Measurements from ENCODE around the gene MTRF1L.
A peak's percentile ranks its signal among the peaks of the same experiment; 100 is the strongest.
"Not testable (repeated sequence)": the region's sequence is repeated elsewhere in the genome, so short reads cannot be mapped to it uniquely, and the experiment has no call there.

Gene MTRF1L

GRCh38 chr6:153013438-153013837 is 10.9 kb upstream of the MTRF1L start:
- TF ChIP-seq, protein P1, sequence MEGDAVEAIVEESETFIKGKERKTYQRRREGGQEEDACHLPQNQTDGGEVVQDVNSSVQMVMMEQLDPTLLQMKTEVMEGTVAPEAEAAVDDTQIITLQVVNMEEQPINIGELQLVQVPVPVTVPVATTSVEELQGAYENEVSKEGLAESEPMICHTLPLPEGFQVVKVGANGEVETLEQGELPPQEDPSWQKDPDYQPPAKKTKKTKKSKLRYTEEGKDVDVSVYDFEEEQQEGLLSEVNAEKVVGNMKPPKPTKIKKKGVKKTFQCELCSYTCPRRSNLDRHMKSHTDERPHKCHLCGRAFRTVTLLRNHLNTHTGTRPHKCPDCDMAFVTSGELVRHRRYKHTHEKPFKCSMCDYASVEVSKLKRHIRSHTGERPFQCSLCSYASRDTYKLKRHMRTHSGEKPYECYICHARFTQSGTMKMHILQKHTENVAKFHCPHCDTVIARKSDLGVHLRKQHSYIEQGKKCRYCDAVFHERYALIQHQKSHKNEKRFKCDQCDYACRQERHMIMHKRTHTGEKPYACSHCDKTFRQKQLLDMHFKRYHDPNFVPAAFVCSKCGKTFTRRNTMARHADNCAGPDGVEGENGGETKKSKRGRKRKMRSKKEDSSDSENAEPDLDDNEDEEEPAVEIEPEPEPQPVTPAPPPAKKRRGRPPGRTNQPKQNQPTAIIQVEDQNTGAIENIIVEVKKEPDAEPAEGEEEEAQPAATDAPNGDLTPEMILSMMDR (IDR thresholded peaks at IDR 0.05; ENCODE audit: insufficient read depth, low read depth, low read length, missing control alignments), result no peak
- no peak for DNase-seq (ENCODE audit: low read depth)

DNA sequence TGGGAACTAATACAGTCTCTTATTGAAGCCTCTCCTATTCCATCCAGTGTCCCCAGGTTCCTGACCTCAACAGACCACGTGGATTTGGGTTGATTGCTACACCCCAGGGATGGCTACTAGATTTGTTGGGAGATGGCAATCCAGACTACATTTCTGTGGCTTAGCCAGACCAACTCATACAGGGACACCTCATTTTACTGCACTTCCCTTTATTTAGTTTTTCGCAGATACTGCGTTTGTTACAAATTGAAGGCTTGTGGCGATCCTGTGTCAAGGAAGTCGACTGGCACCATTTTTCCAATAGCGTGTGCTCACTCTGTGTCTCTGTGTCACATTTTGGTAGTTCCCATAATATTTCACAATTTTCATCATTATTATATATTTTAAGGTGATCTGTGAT is 10.3 kb upstream of the MTRF1L start:
- H3K4me3 ChIP-seq (ENCODE audit: low read depth, low read length), result no peak overlapping the region
- TF ChIP-seq, protein P1 (IDR thresholded peaks at IDR 0.05; ENCODE audit: insufficient read depth, low read depth, low read length, missing control alignments), result no peak
- no peak for DNase-seq (ENCODE audit: low read depth)

More at GRCh38 chr6:153013438-153013837, 10.9 kb upstream of the MTRF1L start:
- H3K4me3 ChIP-seq (ENCODE audit: low read depth, low read length), result no peak overlapping the region

DNA sequence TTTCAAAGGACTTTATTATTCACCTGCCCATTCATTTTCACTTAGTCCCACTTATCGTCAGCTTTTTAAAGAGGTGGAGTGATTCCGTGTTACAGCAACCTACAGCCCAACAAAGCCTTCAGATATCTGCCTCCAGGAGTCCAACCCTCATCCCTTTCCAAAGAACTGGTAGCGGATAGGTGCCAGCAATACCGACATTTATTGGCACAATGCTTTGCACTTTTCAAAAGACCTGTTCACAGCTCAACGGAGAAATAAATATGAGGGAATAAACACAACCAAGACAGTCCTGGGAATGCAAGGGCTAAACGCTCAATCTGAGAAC is 819 bp upstream of the MTRF1L start:
- DNase-seq (ENCODE audit: low read depth), result no peak

DNA sequence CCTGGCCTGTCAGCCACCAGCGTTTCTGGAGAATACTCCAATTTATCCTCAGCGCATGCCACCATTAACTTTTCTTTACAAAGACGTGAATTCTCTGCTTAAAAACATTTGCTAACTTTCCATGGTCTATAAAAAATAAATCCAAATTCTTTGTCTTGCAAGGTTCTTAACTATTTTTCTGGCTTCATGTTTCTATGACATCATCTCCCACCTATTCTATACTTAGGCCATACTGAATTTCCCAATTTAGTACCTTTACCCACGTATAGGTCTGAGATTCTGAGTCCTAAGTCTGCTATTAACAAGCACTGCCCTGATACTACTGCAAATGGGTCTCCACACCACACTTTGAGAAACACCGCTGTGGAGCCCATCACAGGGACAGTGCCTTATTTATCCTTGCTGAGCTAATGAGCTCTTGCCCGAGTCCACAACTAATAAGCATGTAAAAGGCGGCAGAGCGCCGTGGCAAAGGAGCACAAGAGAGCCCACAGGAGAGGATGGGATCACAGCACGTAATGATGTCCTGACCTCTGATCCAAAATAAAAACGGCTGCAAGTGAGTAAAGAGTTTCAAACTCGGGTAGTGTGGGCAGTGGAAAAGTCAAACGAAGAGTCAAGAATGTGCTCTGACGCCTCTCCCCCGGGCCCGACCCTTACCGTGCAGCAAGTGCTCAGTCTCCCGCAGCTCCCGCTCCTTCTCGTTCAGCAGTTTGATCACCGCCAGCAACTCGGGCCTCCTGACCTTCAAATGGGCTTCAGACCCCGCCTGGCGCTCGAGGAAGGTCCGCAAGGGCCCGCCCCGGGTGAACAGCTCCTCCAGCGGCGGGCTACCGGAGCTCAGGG is 519 bp downstream of the MTRF1L start:
- H3K4me3 ChIP-seq (ENCODE audit: low read depth, low read length), result peak overlapping the region; percentile 88
- TF ChIP-seq, protein P1 (IDR thresholded peaks at IDR 0.05; ENCODE audit: insufficient read depth, low read depth, low read length, missing control alignments), result no peak
- DNase-seq (ENCODE audit: low read depth), result peak; percentile 29

More for the DNA sequence above, 819 bp upstream of the MTRF1L start:
- TF ChIP-seq, protein P1 (IDR thresholded peaks at IDR 0.05; ENCODE audit: insufficient read depth, low read depth, low read length, missing control alignments), result no peak
- peak overlapping the region; percentile 88 for H3K4me3 ChIP-seq (ENCODE audit: low read depth, low read length)

DNA sequence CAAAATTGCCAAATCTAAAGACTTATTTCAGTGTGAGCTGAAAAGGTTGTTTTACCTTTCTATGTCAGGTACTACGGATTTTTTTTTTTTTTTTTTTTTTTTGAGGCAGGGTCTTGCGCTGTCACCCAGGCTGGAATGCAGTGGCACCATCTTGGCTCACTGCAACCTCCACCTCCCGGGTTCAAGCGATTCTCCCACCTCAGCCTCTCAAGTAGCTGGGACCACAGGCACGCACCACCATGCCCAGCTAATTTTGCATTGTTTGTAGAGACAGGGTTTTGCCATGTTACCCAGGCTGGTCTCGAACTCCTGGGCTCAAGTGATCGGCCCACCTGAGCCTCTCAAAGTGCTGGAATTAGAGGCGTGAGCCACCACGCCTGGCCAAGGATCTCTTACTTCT is 1.7 kb downstream of the MTRF1L start:
- not testable (repeated sequence) for DNase-seq (ENCODE audit: low read depth)
- H3K4me3 ChIP-seq (ENCODE audit: low read depth, low read length), result peak overlapping the region; percentile 88; the same call in 1 of the 2 replicates

DNA sequence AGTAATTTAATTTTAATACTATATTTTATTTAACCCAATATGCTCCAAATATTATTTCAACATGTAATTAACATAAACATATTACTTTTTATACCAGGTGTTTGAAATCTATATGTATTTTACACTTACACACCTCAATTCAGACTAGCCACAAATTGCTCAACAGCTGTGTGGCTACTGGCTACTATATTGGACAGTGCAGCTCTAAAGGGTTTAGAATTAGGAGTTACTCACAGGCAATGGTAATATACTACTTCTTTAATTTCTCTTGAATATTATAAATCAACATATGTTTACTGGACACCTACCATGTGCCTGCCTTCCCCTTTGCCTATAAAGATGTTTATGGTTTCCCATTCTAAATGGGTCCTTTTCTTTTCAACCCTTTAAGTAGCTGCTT is 2.3 kb downstream of the MTRF1L start:
- TF ChIP-seq, protein P1 (IDR thresholded peaks at IDR 0.05; ENCODE audit: insufficient read depth, low read depth, low read length, missing control alignments), result no peak
- H3K4me3 ChIP-seq (ENCODE audit: low read depth, low read length), result no peak overlapping the region
- no peak for DNase-seq (ENCODE audit: low read depth)

- H3K4me3 ChIP-seq (ENCODE audit: low read depth, low read length); DNase-seq (ENCODE audit: low read depth): not testable (repeated sequence)
Measured at GRCh38 chr6:152999538-152999937, 3.0 kb downstream of the MTRF1L start.

- H3K4me3 ChIP-seq (ENCODE audit: low read depth, low read length), result no peak overlapping the region
- DNase-seq (ENCODE audit: low read depth), result no peak
- TF ChIP-seq, protein P1 (IDR thresholded peaks at IDR 0.05; ENCODE audit: insufficient read depth, low read depth, low read length, missing control alignments), result no peak
Measured at GRCh38 chr6:152993847-152994246, 8.7 kb downstream of the MTRF1L start.

Measured in GM12865 (cell line).